ENCODE results near the gene CSNK1G2.

- TF ChIP-seq EP300 (IDR thresholded peaks at IDR 0.05) (no peak), MAFK (IDR thresholded peaks at IDR 0.05; ENCODE audit: partially characterized antibody) (no peak), CTCF (IDR thresholded peaks at IDR 0.05) (no peak), POLR2A (IDR thresholded peaks at IDR 0.05; ENCODE audit: low read length) (no peak), GATA3 (IDR thresholded peaks at IDR 0.05; ENCODE audit: borderline replicate concordance) (no peak), RAD21 (conservative IDR thresholded peaks at IDR 0.05 in 1 of 2, IDR thresholded peaks at IDR 0.05 in 1 of 2) (no peak), RFX5 (IDR thresholded peaks at IDR 0.05) (no peak), PHF8 (IDR thresholded peaks at IDR 0.05; ENCODE audit: borderline replicate concordance, low read depth) (no peak), MAX (IDR thresholded peaks at IDR 0.05) (no peak), POLR2AphosphoS2 (conservative IDR thresholded peaks at IDR 0.05; ENCODE audit: low read length) (no peak), CEBPB (IDR thresholded peaks at IDR 0.05) (no peak), KDM1A (IDR thresholded peaks at IDR 0.05; ENCODE audit: low read depth) (no peak), HOXB5 (CRISPR knock-in tag; IDR thresholded peaks at IDR 0.05) (no peak)
Measured at GRCh38 chr19:1893791-1894190, 47.2 kb upstream of the CSNK1G2 start.

All from A549 (cell line).